HepG2 (cell line): ENCODE data around the gene PIM3. TPM values are rescaled to one million over a fixed set of nuclear protein-coding genes. Genes with fewer than 3 reads are reported as not detected.

Experiments
- CEBPG ChIP-seq: IDR thresholded peaks from 2 replicates; pipeline ENCODE4 v1.6.1; 2016
- CHD4 ChIP-seq: fragments of 200-600 bp; sonication (generic); IDR thresholded peaks from 2 replicates; pipeline ENCODE4 v1.7.0; 2017; ENCODE audit warnings: mild to moderate bottlenecking, low read length, borderline replicate concordance
- ETV5 ChIP-seq: IDR thresholded peaks from 2 replicates; pipeline ENCODE4 v1.6.1; 2018; ENCODE audit warnings: missing biosample characterization, missing genetic modification reagents, inconsistent platforms, borderline replicate concordance
- FOXA1 ChIP-seq, 2 experiments: fragments of 450-650 bp in 1 of 2; sonication (generic) in 1 of 2; formaldehyde crosslinking in 1 of 2; IDR thresholded peaks; 2 replicates each; pipeline versions ENCODE4 v1.4.0 to v1.6.1; 2016 to 2020; ENCODE audit warnings: missing genetic modification reagents in 1 of 2
- HNRNPK ChIP-seq: fragments of 200-400 bp; formaldehyde crosslinking; IDR thresholded peaks from 2 replicates; pipeline ENCODE4 v1.6.1; 2018; ENCODE audit warnings: low read length, low read depth, moderate library complexity, mild to moderate bottlenecking; ENCODE audit not compliant: poor library complexity, severe bottlenecking
- HNRNPL ChIP-seq: fragments of 200-400 bp; formaldehyde crosslinking; IDR thresholded peaks from 2 replicates; pipeline ENCODE4 v1.6.1; 2017; ENCODE audit warnings: mild to moderate bottlenecking, low read depth, low read length
- MAFK ChIP-seq, 2 experiments: IDR thresholded peaks in 1 of 2; conservative IDR thresholded peaks in 1 of 2; 2 replicates each; pipeline ENCODE4 v1.6.1; 2011; ENCODE audit warnings: improper control_type of control experiment in 2 of 2, low read length in 2 of 2
- RBM22 ChIP-seq: fragments of 200-400 bp; formaldehyde crosslinking; optimal IDR thresholded peaks from 2 replicates; pipeline ENCODE3; 2017; ENCODE audit warnings: mild to moderate bottlenecking, low read length, moderate library complexity
- RNF2 ChIP-seq: fragments of 450-650 bp; conservative IDR thresholded peaks from 2 replicates; pipeline ENCODE4 v1.6.1; 2016; ENCODE audit warnings: low read depth
- RXRA ChIP-seq: sonication (generic); formaldehyde crosslinking; IDR thresholded peaks from 2 replicates; pipeline ENCODE4 v1.5.1; 2020; ENCODE audit warnings: missing genetic modification reagents
- SETDB1 ChIP-seq: sonication (generic); formaldehyde crosslinking; IDR thresholded peaks from 2 replicates; pipeline ENCODE4 v1.5.1; 2020; ENCODE audit warnings: missing genetic modification reagents, mild to moderate bottlenecking, borderline replicate concordance
- TAF1 ChIP-seq: sonication (generic); formaldehyde crosslinking; IDR thresholded peaks from 2 replicates; pipeline ENCODE4 v1.4.0; 2020; ENCODE audit warnings: missing genetic modification reagents
- TCF7L2 ChIP-seq: IDR thresholded peaks from 2 replicates; pipeline ENCODE4 v1.6.1; 2011; ENCODE audit warnings: mild to moderate bottlenecking, low read depth, low read length, moderate library complexity
- ZNF234 ChIP-seq: sonication (generic); formaldehyde crosslinking; conservative IDR thresholded peaks from 2 replicates; pipeline ENCODE4 v1.5.1; 2020; ENCODE audit warnings: mild to moderate bottlenecking, missing genetic modification reagents
- ZNF253 ChIP-seq: sonication (generic); formaldehyde crosslinking; IDR thresholded peaks from 2 replicates; pipeline ENCODE4 v1.8.0; 2022; ENCODE audit warnings: mild to moderate bottlenecking, missing genetic modification reagents, borderline replicate concordance
- ZNF589 ChIP-seq: sonication (generic); formaldehyde crosslinking; conservative IDR thresholded peaks from 2 replicates; pipeline ENCODE4 v1.8.0; 2022; ENCODE audit warnings: mild to moderate bottlenecking, moderate library complexity, missing genetic modification reagents
- ZSCAN21 ChIP-seq: sonication (generic); formaldehyde crosslinking; IDR thresholded peaks from 2 replicates; pipeline ENCODE4 v1.8.0; 2022; ENCODE audit warnings: mild to moderate bottlenecking, missing genetic modification reagents, moderate library complexity, borderline replicate concordance
- polyA plus RNA-seq, 8 experiments: library from polyadenylated mRNA; depleted of rRNA in 3 of 8; stranded (reverse) in 7 of 8; unstranded in 1 of 8; fragments of >200 nt; fragmentation: Illumina TruSeq in 4 of 8; extraction: Trizol in 4 of 8; gene quantifications; 2 replicates each; pipeline versions ENCODE4 v1.2.1 to v1.2.3, GENCODE V29; 2011 to 2016; ENCODE audit warnings: low read depth in 4 of 8, missing spikeins in 1 of 8, mixed read lengths in 1 of 8; ENCODE audit not compliant: insufficient read depth in 1 of 8
- total RNA-seq, 5 experiments: library from RNA; depleted of rRNA; stranded (reverse); fragments of >200 nt; fragmentation: Illumina TruSeq; extraction: Trizol; gene quantifications; 2 replicates each; pipeline ENCODE4 v1.2.3, GENCODE V29; 2016; ENCODE audit warnings: low read depth in 1 of 5
- TF ChIP-seq, protein P1 (sequence below), 2 experiments: sonication (generic) in 1 of 2; formaldehyde crosslinking in 1 of 2; IDR thresholded peaks; 2 replicates each; pipeline versions ENCODE4 v1.5.1 to v1.6.1; 2011 to 2020; ENCODE audit warnings: borderline replicate concordance in 1 of 2, low read depth in 1 of 2, low read length in 1 of 2, mild to moderate bottlenecking in 1 of 2, missing genetic modification reagents in 1 of 2, moderate library complexity in 1 of 2
- TF ChIP-seq, protein P2 (sequence below): sonication (generic); formaldehyde crosslinking; IDR thresholded peaks from 2 replicates; pipeline ENCODE4 v1.9.0; 2021; ENCODE audit warnings: missing genetic modification reagents, mild to moderate bottlenecking, borderline replicate concordance
- TF ChIP-seq, protein P3 (sequence below): sonication (generic); formaldehyde crosslinking; IDR thresholded peaks from 2 replicates; pipeline ENCODE4 v1.9.0; 2021; ENCODE audit warnings: missing genetic modification reagents, borderline replicate concordance

Gene PIM3
- total and polyA plus RNA-seq, 2 of the 13 experiments (the other 11 are each of a cell fraction or from before 2014, with no cell fraction given), result 21.6 to 31.2 TPM

DNA sequence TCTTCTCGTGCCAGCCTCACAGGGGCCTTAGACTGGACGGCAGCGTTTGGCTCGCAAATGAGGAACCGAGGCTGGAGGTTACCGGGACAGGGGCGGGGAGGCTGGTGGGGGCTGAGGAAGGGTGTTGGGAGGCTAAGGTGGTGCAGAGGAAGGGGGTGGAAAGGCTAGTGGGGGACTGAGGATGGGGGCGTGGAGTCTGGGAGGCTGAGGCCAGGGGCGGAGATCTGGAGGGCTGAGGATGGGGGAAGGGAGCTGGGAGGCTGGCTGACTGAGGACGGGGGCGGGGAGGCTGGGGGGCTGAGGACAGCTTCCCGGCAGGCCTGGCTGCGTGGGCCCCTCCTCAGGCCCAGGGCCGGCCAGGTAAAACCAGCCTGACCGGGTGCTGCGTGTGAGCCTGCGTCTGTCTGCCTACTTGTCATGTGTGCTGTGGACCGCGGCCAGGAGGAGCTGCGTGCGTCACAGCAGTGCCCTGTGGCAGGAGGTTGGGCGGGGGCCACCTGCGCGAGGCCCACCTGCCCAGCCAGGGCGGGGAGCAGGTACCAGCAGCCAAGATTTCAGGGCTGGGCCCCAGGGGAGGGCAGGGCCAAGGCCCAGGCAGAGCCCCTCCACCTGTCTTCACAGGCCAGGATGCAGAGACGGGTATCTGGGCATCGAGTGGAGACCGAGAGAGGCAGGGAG, 9.4 kb upstream of the PIM3 start (continued):
- TF ChIP-seq ZSCAN21 (CRISPR knock-in tag) (peak; percentile 83), CEBPG (no peak), RBM22 (no peak), ZNF234 (CRISPR knock-in tag) (no peak), TAF1 (CRISPR knock-in tag) (0 out of 2 replicates have a peak, but pooled peaks have one; percentile 11), RXRA (peak; percentile 26; the same call in 1 of the 2 replicates), MAFK (conservative IDR thresholded peaks at IDR 0.05 in 1 of 2, IDR thresholded peaks at IDR 0.05 in 1 of 2; ENCODE audit: low read length in 2 of 2) (no peak), ETV5 (0 out of 2 replicates have a peak, but pooled peaks have one; percentile 23), CHD4 (0 out of 2 replicates have a peak, but pooled peaks have one; percentile 12), HNRNPK (peak; percentile 54), TCF7L2 (no peak), ZNF253 (CRISPR knock-in tag) (peak; percentile 83; the same call in 1 of the 2 replicates), SETDB1 (CRISPR knock-in tag) (no peak), HNRNPL (peak; percentile 76; the same call in 1 of the 2 replicates), FOXA1 (IDR thresholded peaks at IDR 0.05) (no peak), FOXA1 (CRISPR knock-in tag; IDR thresholded peaks at IDR 0.05) (peak; percentile 38; the same call in 1 of the 2 replicates), ZNF589 (no peak), RNF2 (peak; percentile 59; the same call in 1 of the 2 replicates)
- TF ChIP-seq, protein P1, sequence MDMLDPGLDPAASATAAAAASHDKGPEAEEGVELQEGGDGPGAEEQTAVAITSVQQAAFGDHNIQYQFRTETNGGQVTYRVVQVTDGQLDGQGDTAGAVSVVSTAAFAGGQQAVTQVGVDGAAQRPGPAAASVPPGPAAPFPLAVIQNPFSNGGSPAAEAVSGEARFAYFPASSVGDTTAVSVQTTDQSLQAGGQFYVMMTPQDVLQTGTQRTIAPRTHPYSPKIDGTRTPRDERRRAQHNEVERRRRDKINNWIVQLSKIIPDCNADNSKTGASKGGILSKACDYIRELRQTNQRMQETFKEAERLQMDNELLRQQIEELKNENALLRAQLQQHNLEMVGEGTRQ (IDR thresholded peaks at IDR 0.05; ENCODE audit: low read depth, low read length), result no peak
- TF ChIP-seq, protein P1 (CRISPR knock-in tag; IDR thresholded peaks at IDR 0.05; ENCODE audit: borderline replicate concordance), result no peak
- TF ChIP-seq, protein P2, sequence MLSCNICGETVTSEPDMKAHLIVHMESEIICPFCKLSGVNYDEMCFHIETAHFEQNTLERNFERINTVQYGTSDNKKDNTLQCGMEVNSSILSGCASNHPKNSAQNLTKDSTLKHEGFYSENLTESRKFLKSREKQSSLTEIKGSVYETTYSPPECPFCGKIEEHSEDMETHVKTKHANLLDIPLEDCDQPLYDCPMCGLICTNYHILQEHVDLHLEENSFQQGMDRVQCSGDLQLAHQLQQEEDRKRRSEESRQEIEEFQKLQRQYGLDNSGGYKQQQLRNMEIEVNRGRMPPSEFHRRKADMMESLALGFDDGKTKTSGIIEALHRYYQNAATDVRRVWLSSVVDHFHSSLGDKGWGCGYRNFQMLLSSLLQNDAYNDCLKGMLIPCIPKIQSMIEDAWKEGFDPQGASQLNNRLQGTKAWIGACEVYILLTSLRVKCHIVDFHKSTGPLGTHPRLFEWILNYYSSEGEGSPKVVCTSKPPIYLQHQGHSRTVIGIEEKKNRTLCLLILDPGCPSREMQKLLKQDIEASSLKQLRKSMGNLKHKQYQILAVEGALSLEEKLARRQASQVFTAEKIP, result no peak
- TF ChIP-seq, protein P3, sequence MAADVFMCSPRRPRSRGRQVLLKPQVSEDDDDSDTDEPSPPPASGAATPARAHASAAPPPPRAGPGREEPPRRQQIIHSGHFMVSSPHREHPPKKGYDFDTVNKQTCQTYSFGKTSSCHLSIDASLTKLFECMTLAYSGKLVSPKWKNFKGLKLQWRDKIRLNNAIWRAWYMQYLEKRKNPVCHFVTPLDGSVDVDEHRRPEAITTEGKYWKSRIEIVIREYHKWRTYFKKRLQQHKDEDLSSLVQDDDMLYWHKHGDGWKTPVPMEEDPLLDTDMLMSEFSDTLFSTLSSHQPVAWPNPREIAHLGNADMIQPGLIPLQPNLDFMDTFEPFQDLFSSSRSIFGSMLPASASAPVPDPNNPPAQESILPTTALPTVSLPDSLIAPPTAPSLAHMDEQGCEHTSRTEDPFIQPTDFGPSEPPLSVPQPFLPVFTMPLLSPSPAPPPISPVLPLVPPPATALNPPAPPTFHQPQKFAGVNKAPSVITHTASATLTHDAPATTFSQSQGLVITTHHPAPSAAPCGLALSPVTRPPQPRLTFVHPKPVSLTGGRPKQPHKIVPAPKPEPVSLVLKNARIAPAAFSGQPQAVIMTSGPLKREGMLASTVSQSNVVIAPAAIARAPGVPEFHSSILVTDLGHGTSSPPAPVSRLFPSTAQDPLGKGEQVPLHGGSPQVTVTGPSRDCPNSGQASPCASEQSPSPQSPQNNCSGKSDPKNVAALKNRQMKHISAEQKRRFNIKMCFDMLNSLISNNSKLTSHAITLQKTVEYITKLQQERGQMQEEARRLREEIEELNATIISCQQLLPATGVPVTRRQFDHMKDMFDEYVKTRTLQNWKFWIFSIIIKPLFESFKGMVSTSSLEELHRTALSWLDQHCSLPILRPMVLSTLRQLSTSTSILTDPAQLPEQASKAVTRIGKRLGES (CRISPR knock-in tag), result no peak
